ENCODE measurements around the gene TRIM37. TPM values are rescaled to one million over a fixed set of nuclear protein-coding genes. Genes with fewer than 3 reads are reported as not detected.
"Not testable (repeated sequence)": the region's sequence is repeated elsewhere in the genome, so short reads cannot be mapped to it uniquely, and the experiment has no call there.

Gene TRIM37
- total RNA-seq, 6 experiments from 2014 or later: 21.5 to 25.0 (median 23.7) TPM

DNA sequence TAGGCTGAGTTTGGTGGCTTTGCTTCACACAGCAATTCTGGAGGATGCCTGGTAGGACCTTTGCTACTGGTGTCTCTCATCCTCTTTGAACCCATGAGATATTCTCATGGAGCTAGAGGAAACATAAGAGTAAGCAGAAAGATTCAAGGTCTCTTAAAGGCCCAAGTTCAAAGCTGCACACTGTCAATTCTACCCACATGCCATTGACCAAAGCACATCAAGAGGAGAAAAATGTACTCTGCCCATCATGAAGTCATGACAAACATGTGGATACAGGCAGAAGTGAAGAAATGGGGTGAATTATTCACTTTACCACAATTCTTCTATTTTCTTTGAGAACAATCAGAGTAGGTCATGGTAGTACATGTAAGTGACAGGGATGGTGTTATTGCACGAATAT is 35.2 kb upstream of the TRIM37 start:
- no peak overlapping the region for H3K4me3 Mint-ChIP-seq
- TF ChIP-seq, protein P1, sequence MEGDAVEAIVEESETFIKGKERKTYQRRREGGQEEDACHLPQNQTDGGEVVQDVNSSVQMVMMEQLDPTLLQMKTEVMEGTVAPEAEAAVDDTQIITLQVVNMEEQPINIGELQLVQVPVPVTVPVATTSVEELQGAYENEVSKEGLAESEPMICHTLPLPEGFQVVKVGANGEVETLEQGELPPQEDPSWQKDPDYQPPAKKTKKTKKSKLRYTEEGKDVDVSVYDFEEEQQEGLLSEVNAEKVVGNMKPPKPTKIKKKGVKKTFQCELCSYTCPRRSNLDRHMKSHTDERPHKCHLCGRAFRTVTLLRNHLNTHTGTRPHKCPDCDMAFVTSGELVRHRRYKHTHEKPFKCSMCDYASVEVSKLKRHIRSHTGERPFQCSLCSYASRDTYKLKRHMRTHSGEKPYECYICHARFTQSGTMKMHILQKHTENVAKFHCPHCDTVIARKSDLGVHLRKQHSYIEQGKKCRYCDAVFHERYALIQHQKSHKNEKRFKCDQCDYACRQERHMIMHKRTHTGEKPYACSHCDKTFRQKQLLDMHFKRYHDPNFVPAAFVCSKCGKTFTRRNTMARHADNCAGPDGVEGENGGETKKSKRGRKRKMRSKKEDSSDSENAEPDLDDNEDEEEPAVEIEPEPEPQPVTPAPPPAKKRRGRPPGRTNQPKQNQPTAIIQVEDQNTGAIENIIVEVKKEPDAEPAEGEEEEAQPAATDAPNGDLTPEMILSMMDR (IDR thresholded peaks at IDR 0.05): no peak
- H3K9me3 Mint-ChIP-seq: no peaks in the 10 kb centered on the region

DNA sequence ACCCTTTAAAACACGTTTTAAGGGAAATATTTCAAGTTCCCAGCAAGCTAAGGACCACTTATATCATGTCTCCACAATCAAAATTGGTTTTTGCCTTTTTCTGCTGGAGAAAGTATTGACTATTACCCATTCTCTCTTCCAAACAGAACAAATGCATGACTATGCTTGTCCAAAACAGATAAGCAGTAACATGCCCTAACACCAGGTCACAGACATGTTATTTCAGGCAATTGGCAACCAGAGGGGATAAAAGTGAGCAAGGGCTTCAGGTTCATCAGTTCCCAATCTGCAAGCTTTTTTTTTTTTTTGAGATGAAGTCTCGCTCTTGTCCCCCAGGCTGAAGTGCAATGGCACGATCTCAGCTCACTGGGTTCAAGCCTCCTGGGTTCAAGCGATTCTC is 33.3 kb upstream of the TRIM37 start:
- Mint-ChIP-seq H3K9me3 (no peaks in the 10 kb centered on the region), H3K36me3 (ENCODE audit: low read depth) (peaks cover 7% of the 10 kb centered on the region; the same call in 1 of the 2 replicates), H3K27me3 (ENCODE audit: insufficient read depth) (no peaks in the 10 kb centered on the region), H3K4me3 (no peak overlapping the region), H3K27ac (no peak overlapping the region), H3K4me1 (ENCODE audit: low read depth) (no peaks in the 10 kb centered on the region)
- no peak for DNase-seq
- TF ChIP-seq, protein P1 (IDR thresholded peaks at IDR 0.05): no peak

More for the DNA sequence above, 35.2 kb upstream of the TRIM37 start:
- H3K4me1 Mint-ChIP-seq (ENCODE audit: low read depth): no peaks in the 10 kb centered on the region
- peaks cover 7% of the 10 kb centered on the region; the same call in 1 of the 2 replicates for H3K36me3 Mint-ChIP-seq (ENCODE audit: low read depth)
- no peak overlapping the region for H3K27ac Mint-ChIP-seq
- H3K27me3 Mint-ChIP-seq (ENCODE audit: insufficient read depth): no peaks in the 10 kb centered on the region
- DNase-seq: no peak

DNA sequence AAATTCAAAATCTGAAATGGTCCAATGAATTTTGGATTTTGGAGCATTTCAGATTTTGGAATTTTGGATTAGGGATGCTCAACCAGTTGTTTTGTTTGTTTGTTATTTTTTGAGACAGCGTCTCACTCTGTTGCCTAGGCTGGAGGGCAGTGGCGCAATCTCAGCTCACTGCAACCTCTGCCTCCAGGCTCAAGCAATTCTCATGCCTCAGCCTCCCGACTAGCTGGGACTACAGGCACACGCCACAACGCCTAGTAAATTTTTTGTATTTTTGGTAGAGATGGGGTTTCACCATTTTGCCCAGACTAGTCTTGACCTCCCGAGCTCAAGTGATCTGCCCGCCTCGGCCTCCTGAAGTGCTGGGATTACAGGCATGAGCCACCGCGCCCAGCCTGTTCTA is 31.7 kb upstream of the TRIM37 start:
- H3K27ac Mint-ChIP-seq; H3K4me1 Mint-ChIP-seq (ENCODE audit: low read depth); H3K36me3 Mint-ChIP-seq (ENCODE audit: low read depth); H3K4me3 Mint-ChIP-seq; H3K9me3 Mint-ChIP-seq; H3K27me3 Mint-ChIP-seq (ENCODE audit: insufficient read depth); DNase-seq: not testable (repeated sequence)

DNA sequence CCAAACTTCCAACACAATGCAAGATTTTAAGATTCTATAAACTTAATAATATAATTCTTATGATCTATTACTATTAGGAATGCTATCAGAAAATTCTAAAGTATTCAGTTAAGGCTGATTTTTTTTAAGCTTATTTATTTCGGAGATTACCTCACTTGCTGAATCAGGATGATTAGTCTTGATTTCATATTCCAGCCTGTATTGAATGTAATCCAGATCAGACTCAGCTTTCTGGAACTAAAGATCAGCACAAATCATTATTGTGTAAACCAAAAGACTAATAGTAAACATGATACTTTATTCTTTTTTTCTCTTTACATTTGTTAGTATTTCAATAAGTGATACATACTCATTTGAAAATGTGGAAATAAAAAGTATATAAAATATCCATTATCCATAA is 24.5 kb upstream of the TRIM37 start:
- no peak for DNase-seq
- no peaks in the 10 kb centered on the region for H3K9me3 Mint-ChIP-seq
- no peaks in the 10 kb centered on the region for H3K27me3 Mint-ChIP-seq (ENCODE audit: insufficient read depth)
- no peaks in the 10 kb centered on the region for H3K36me3 Mint-ChIP-seq (ENCODE audit: low read depth)
- TF ChIP-seq, protein P1 (IDR thresholded peaks at IDR 0.05): no peak
- H3K4me3 Mint-ChIP-seq: no peak overlapping the region
- peaks cover 8% of the 10 kb centered on the region for H3K4me1 Mint-ChIP-seq (ENCODE audit: low read depth)
- no peak overlapping the region for H3K27ac Mint-ChIP-seq

DNA sequence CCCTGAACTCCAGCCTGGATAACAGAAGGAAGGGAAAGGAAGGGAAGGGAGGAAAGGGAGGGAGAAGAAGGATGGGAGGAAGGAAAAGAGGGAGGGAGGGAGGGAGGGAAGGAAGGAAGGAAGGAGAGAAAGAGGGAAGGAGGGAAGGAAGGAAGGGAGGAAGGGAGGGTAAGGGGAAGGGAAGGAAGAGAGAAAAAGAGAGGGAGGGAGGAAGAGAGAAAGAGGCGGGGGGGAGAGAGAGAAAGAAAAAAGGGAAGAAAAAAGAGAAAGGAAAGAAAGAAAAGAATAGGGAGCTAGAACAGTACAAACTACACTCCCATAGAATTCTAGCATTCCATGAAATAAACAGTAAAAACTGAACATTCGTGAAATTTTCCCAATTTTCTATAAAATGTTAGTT is 23.1 kb upstream of the TRIM37 start:
- Mint-ChIP-seq H3K9me3 (no peaks in the 10 kb centered on the region), H3K4me1 (ENCODE audit: low read depth) (peaks cover 8% of the 10 kb centered on the region)
- TF ChIP-seq, protein P1 (IDR thresholded peaks at IDR 0.05): no peak

DNA sequence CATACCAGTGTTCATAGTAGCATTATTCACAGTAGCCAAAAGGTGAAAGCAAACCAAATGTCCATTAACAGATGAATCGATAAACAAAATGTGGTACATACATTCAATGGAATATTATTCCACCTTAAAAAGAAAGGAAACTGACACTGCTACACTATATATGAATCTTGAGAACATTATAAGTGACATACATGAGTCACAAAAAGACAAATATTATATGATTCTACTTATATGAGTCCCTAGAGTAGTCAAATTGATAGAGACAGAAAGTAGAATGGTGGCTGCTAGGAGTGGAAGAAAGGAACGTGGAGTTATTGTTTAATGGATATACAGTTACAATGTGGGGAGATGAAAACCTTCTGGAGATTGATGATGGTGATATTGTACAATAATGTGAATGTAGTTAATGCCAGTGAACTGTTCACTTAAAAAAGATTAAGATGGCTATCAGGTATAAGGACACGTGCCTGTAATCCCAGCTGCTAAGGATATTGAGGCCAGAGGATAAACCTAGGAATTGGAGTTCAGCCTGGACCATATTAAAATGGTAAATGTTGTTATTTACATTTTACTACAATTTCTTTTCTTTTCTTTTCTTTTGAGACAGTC is 20.2 kb upstream of the TRIM37 start:
- Mint-ChIP-seq H3K4me1 (ENCODE audit: low read depth) (no peaks in the 10 kb centered on the region), H3K27me3 (ENCODE audit: insufficient read depth) (no peaks in the 10 kb centered on the region), H3K36me3 (ENCODE audit: low read depth) (peaks cover 11% of the 10 kb centered on the region; the same call in 1 of the 2 replicates), H3K27ac (no peak overlapping the region), H3K9me3 (no peaks in the 10 kb centered on the region), H3K4me3 (no peak overlapping the region)
- TF ChIP-seq, protein P1 (IDR thresholded peaks at IDR 0.05): no peak
- DNase-seq: no peak

More for the DNA sequence above, 23.1 kb upstream of the TRIM37 start:
- no peak overlapping the region for H3K27ac Mint-ChIP-seq
- H3K4me3 Mint-ChIP-seq: no peak overlapping the region
- H3K36me3 Mint-ChIP-seq (ENCODE audit: low read depth): no peaks in the 10 kb centered on the region
- no peak for DNase-seq
- H3K27me3 Mint-ChIP-seq (ENCODE audit: insufficient read depth): no peaks in the 10 kb centered on the region

Measured in HFFc6 (cell line).